GM12878 (cell line): ENCODE measurements around the gene FAM83G.

Experiments
- ATF3 ChIP-seq: IDR thresholded peaks from 2 replicates; pipeline ENCODE4 v1.6.1; 2011; ENCODE audit warnings: low read depth, mild to moderate bottlenecking, low read length, moderate library complexity, borderline replicate concordance; ENCODE audit errors: extremely low read depth
- EZH2 ChIP-seq: IDR thresholded peaks from 2 replicates; pipeline ENCODE4 v1.6.1; 2012; ENCODE audit warnings: low read depth, mild to moderate bottlenecking, control low read depth, inconsistent platforms, low read length, borderline replicate concordance; ENCODE audit not compliant: control insufficient read depth
- HCFC1 ChIP-seq: fragments of 150-350 bp; IDR thresholded peaks from 2 replicates; pipeline ENCODE4 v1.6.1; 2014; ENCODE audit warnings: low read length
- RAD21 ChIP-seq: IDR thresholded peaks from 2 replicates; pipeline ENCODE4 v1.6.1; 2011; ENCODE audit warnings: mild to moderate bottlenecking, low read depth, low read length, moderate library complexity; ENCODE audit not compliant: insufficient read depth
- SIX5 ChIP-seq: IDR thresholded peaks from 2 replicates; pipeline ENCODE4 v1.6.1; 2011; ENCODE audit warnings: mild to moderate bottlenecking, low read depth, low read length, moderate library complexity; ENCODE audit not compliant: severe bottlenecking
- SREBF2 ChIP-seq: IDR thresholded peaks from 2 replicates; pipeline ENCODE4 v1.6.1; 2012; ENCODE audit warnings: mild to moderate bottlenecking, low read length
- TF ChIP-seq, protein P1 (sequence below), 3 experiments: IDR thresholded peaks in 2 of 3; conservative IDR thresholded peaks in 1 of 3; 2 replicates each; pipeline ENCODE4 v1.5.1; 2011; ENCODE audit warnings: low read depth in 3 of 3, low read length in 3 of 3, mild to moderate bottlenecking in 3 of 3, control low read depth in 2 of 3, moderate library complexity in 2 of 3, inconsistent platforms in 1 of 3, mixed read lengths in 1 of 3; ENCODE audit not compliant: control insufficient read depth in 2 of 3, insufficient read depth in 1 of 3; ENCODE audit errors: extremely low read depth in 1 of 3

GRCh38 chr17:18999394-18999793 lies 5.2 kb downstream of the FAM83G start:
- no peak for TF ChIP-seq ATF3
- no peak for TF ChIP-seq RAD21
- no peak for TF ChIP-seq SIX5
- TF ChIP-seq, protein P1, sequence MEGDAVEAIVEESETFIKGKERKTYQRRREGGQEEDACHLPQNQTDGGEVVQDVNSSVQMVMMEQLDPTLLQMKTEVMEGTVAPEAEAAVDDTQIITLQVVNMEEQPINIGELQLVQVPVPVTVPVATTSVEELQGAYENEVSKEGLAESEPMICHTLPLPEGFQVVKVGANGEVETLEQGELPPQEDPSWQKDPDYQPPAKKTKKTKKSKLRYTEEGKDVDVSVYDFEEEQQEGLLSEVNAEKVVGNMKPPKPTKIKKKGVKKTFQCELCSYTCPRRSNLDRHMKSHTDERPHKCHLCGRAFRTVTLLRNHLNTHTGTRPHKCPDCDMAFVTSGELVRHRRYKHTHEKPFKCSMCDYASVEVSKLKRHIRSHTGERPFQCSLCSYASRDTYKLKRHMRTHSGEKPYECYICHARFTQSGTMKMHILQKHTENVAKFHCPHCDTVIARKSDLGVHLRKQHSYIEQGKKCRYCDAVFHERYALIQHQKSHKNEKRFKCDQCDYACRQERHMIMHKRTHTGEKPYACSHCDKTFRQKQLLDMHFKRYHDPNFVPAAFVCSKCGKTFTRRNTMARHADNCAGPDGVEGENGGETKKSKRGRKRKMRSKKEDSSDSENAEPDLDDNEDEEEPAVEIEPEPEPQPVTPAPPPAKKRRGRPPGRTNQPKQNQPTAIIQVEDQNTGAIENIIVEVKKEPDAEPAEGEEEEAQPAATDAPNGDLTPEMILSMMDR (IDR thresholded peaks at IDR 0.05 in 2 of 3, conservative IDR thresholded peaks at IDR 0.05 in 1 of 3; ENCODE audit: control insufficient read depth in 2 of 3, extremely low read depth in 1 of 3, insufficient read depth in 1 of 3, low read depth in 3 of 3, low read length in 3 of 3), result no peak
- no peak for TF ChIP-seq HCFC1
- no peak for TF ChIP-seq EZH2
- TF ChIP-seq SREBF2, result no peak
